TTC549 (cell line): ENCODE measurements around the gene WDTC1.
"Not testable (repeated sequence)": the region's sequence is repeated elsewhere in the genome, so short reads cannot be mapped to it uniquely, and the experiment has no call there.

Source experiments
- FAIRE-seq: peaks from 2 replicates; lab custom pipeline; 2012; peaks lifted over from hg19 to GRCh38; lab: Jason Lieb, UNC

Gene WDTC1

DNA sequence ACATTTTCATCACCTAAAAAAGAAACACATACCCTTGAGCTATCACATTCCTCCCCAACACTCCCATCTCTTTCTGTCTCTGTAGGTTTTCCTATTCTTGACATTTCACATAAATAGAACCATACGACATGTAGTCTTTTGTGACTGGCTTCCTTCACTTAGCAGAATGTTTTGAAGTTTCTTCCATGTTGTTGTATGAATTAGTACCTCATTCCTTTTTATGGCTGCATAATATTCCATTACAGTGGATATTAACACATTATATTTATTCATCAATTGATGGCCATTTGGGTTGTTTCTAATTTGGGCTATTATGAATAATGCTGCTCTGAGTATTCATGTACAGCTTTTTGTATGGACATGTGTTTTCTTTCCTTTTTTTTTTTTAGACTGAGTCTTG, 11.8 kb downstream of the WDTC1 start:
- FAIRE-seq: no peak

DNA sequence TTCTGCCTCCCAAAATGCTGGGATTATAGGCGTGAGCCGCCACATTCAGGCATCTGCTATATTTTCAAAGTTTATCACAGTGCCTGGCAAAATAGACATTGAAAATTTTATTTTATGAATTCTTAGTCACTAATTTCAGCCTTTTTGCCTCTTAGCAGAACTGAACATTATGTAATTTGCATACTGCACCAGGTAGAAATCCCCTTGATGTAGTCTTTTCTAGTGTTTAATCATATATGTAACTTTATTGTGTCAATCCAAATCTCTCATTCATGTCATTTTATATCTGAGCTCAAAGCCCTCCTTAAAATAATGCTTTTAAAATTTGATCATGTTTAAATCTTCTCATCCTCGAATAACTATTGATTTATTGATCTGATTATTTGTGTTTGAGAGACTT, 19.2 kb downstream of the WDTC1 start:
- FAIRE-seq: no peak

GRCh38 chr1:27255136-27255535, 20.7 kb downstream of the WDTC1 start:
- no peak for FAIRE-seq

DNA sequence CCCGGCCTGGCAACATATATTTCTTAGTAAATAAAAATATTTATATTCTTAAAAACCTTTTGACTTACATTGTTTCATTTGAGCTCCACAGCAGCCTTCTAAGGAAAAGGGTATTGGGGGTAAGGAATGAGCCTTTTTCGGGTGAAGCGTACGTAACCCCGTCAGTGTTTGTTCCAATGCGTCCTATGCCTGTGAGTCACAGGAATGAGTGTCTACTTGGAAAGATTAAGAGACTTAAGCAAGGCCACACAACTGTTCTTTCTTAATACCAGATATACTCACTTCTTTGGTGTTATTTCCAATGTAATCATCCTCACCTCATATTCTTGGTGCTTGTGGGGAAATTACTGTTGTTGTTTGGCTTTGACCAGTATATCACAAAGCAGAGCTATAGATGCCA, 22.7 kb downstream of the WDTC1 start:
- no peak for FAIRE-seq

- FAIRE-seq: no peak
These were observed 24.2 kb downstream of the WDTC1 start for GRCh38 chr1:27258598-27258997.

- FAIRE-seq: no peak
These were observed 32.7 kb downstream of the WDTC1 start for GRCh38 chr1:27267153-27267552.

DNA sequence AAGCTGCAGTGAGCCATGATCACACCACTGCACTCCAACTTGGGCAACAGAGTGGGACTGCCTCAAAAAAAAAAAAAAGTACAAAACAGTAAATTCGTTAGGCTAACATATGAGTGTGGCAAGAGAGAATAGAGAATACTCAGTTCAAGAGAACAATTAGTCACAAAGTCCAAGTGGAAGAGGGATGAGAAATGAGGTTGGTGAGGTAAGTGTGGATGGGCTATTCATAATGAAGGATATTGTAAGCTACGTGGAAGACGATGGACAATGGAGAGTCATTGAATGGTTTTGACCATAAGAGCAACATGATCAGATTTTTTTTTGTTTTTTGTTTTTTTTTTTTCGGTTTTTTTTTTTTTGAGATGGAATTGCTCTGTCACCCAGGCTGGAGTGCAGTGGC, 34.8 kb downstream of the WDTC1 start:
- no peak for FAIRE-seq

- FAIRE-seq: no peak
These were observed 39.8 kb downstream of the WDTC1 start for GRCh38 chr1:27274204-27274603.

GRCh38 chr1:27275696-27276095, 41.3 kb downstream of the WDTC1 start:
- FAIRE-seq: no peak

- peak; percentile 53 for FAIRE-seq
These were observed 50.2 kb downstream of the WDTC1 start for GRCh38 chr1:27284425-27285273.

DNA sequence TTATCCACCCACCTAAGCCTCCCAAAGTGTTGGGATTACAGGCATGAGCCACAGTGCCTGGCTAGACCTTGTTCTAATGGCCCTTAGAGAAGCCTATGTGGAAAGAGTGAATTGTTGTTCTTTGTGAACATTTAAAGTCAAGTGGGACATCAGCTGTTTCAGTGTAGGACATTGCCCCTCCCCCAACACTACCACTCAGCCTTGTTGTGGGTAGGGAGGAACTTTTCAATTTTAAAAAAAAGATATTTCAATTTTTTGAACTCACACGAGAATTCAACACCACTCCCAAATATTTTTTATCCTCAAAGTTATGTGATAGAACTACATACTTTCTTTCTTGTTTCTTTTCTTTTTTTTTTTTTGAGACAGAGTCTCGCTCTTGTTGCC, 50.8 kb downstream of the WDTC1 start:
- FAIRE-seq: no peak

DNA sequence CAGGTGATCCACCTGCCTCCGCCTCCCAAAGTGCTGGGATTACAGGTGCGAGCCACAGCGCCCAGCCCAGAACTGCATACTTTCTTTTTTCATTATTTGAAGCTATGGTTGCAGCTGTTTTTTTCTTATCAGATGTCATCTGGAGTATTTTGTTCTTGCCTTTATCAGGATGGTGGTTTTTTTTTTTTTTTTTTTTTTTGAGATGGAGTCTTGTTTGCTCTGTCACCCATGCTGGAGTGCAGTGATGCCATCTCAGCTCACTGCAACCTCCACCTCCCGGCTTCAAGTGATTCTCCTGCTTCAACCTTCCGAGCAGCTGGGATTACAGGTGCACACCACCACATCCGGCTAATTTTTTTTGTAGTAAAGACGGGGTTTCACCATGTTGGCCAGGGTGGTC, 51.4 kb downstream of the WDTC1 start:
- FAIRE-seq: not testable (repeated sequence)

GRCh38 chr1:27289125-27289524, 54.7 kb downstream of the WDTC1 start:
- not testable (repeated sequence) for FAIRE-seq

- FAIRE-seq: no peak
These were observed 56.1 kb downstream of the WDTC1 start for GRCh38 chr1:27290581-27290980.

- no peak for FAIRE-seq
These were observed 57.7 kb downstream of the WDTC1 start for GRCh38 chr1:27292106-27292505.

GRCh38 chr1:27293915-27294314, 59.5 kb downstream of the WDTC1 start:
- no peak for FAIRE-seq

DNA sequence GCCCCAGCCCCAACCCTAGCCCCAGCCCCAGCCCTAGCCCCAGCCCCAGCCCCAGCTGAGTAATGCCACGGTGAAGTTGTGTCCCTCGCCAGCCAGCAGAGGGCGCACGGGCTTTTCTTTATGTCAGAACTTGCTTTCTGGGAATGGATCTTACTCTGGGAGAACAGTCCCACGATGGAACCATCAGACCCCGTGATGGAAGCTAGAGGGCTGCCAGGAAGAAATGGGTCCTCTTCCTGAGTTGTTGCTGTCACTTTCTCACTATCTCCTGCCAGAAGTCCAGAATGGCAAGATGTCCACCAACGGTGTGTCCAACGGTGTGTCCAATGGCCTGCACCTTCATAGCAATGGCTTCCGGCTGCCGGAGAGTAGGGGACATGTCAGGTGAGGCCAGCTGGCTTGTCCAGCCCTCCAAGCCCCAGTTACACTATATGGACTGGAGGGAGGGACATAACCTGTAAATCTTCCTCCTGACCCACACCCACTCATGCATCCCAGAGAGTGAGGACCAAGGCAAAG, 62.4 kb downstream of the WDTC1 start:
- FAIRE-seq: no peak

DNA sequence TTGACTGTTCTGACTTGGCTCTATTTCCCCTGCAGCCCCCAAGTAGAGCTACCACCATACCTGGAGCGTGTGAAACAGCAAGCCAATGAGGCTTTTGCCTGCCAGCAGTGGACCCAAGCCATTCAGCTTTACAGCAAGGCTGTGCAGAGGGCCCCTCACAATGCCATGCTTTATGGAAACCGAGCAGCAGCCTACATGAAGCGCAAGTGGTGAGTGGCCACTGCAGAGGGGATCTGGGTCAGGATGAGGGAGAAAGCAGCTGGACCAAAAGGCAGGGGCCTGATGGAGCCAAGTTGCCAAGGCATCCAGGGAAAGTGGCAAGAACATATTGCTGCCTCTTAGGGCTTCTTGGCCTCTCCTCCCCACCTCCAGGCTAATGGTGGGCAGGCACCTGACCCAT, 63.5 kb downstream of the WDTC1 start:
- no peak for FAIRE-seq

- no peak for FAIRE-seq
These were observed 64.4 kb downstream of the WDTC1 start for GRCh38 chr1:27298632-27299384.

GRCh38 chr1:27299385-27300271, 65.2 kb downstream of the WDTC1 start:
- no peak for FAIRE-seq

DNA sequence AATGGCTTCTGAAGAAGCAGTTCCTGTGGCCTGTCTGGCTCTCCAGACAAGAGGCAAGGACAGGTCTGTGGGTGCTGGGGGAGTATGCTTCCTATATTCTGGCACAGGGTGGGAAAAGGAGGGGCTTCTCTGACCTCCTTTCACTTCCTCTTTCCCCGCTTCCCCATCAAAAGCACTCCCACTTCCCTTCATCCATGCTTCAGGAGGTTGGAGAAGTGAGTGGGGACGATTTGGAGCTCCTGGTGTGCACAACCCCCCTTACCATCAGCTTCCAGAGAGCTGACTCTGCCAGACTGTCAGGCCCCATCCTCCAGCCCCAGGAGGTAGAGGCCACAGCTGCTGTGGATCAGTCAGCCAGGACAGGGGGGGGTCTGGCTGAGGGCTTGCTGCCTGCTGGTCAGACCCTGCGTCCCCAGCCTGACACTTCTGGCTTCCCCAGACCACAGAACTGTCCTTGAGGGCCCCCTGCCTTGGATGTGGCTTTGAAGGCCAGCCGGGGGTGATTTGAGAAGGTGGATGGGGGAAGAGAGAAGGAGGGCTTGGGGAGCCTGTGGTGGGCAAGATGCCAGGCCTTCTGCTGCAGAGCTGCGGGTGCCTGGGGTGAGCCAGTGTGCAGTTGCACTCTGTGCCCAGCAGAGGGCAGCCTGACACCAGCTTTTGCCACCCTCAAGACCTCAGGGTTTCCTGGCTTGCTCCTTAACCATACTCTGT, 66.1 kb downstream of the WDTC1 start:
- FAIRE-seq: no peak

DNA sequence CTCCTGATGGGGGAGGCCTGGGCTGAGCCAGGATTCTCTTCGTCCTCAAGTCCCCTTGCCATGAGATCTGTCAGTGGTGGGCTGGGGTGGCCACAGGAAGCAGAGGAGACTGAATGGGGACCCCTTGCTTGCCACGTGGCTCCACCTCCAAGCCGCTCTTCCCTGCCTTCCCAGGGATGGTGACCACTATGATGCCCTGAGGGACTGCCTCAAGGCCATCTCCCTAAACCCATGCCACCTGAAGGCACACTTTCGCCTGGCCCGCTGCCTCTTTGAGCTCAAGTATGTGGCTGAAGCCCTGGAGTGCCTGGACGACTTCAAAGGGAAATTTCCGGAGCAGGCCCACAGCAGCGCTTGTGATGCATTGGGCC, 66.6 kb downstream of the WDTC1 start:
- no peak for FAIRE-seq
